ENCODE measurements around the gene APOD.
"Not testable (repeated sequence)": the region's sequence is repeated elsewhere in the genome, so short reads cannot be mapped to it uniquely, and the experiment has no call there.

The APOD gene

GRCh38 chr3:195617784-195618659 is 34.3 kb upstream of the APOD start:
- DNase-seq = not testable (repeated sequence)

GRCh38 chr3:195617134-195617533 is 33.4 kb upstream of the APOD start:
- DNase-seq = not testable (repeated sequence)

DNA sequence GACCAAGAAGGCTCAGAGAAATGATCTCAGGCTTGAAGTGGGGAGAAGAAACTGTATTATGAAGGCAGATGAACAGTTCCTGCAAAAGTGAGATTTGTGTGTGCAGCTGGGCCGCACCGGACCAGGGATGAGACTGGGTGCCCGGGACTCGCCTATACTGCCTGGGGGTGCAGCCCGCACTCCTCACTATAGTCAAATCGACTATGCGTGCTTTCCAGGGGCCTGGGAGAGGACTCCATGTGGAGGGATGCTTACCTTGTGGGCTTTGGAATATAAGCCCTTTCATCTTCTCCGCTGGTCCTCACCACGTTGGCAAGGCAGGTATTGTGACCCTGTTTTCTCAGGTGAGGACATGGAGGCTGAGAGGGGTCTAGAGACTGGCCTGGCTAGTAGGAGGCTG is 32.9 kb upstream of the APOD start:
- no peak for DNase-seq

DNA sequence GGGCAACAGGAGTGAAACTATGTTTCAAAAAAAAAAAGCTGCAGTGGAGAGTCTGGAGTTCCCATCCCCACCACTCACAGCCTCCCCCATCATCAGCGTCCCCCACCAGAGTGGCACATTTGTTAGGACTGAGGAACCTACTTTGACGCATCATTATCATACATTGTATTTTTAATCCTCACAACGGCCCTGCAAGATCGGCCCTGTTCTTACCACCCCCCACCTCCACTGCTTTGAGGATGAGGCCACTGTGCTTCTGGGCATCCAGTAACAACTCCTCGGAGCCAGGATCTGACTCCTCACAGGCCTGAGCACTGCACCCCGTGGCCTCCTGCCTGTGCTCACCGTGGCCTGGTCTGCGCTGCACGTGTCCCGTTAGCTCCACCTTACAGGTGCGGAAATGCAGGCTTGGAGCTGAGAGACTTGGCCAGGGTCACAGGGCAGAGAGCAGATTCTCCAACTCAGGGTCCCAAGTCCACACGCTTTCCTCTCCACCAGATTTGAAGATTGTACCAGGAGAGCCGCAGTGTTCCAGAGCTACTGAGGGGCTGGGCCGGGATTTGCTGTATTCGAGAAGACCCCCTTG is 32.3 kb upstream of the APOD start:
- not testable (repeated sequence) for DNase-seq

DNA sequence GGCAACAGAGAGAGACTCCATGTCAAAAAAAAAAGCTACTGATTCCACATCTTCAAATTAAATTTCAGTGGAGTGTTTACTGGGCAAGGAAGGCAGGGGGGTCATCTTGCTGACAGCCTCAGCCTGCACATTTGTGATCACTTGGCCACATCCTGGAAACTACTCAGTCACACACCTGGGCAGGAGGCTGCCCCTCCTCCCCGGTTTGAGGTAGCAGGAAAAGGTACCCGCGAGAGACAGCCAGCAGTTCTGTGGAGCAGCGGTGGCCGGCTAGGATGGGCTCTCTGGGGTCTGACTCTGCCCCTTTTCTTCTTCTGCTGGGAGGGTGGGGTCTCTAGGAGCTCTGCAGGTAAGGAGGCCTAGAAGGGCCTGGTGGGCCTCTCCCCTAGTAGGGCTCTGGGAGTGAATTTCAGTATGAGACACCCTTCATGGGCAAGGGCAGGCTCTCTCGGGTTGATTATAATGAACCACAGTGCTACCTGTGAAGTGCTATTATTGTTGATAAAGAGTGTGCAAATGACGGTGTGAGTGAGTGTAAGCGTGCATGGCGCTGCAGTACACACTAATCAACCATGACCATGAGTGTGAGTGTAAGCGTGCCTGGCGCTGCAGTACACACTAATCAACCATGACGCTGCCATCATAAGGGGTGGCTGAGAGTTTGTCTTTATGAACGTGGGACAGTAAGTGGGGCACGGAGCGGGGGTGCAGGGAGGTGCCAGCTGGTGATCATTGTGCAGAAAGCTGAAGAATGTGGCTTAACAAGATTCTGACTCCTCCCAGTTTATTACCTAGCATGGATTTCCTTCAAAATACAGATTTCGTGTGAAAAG is 31.1 kb upstream of the APOD start:
- not testable (repeated sequence) for DNase-seq

DNA sequence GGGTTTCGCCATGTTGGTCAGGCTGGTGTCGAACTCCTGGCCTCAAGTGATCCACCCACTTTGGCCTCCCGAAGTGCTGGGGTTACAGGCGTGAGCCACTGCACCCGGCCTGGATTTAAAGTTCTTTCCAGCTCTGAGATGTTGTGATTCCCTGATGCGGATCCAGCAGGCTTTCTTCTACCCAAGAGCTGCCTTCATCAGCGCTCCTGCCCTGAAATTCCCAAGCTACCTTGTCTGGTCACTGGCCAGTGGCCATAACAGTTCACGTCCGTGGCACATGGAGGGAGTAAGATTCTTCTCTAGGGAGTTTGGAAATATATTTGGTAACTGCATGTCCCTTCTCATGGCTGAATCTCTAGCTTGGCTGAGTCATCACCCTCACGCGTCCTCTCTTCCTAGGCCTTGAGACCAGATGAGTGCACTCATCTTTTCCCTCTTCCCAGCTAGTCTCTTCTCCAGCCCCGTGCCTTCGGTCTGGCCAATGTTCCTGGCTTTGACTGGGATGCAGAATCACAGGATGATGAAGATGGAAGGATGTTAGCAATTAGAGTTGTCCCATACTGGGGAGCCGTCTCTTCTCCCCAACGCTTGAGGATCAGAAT is 29.8 kb upstream of the APOD start:
- DNase-seq = no peak

- DNase-seq = no peak
Observed at GRCh38 chr3:195612075-195612800, 28.5 kb upstream of the APOD start.

DNA sequence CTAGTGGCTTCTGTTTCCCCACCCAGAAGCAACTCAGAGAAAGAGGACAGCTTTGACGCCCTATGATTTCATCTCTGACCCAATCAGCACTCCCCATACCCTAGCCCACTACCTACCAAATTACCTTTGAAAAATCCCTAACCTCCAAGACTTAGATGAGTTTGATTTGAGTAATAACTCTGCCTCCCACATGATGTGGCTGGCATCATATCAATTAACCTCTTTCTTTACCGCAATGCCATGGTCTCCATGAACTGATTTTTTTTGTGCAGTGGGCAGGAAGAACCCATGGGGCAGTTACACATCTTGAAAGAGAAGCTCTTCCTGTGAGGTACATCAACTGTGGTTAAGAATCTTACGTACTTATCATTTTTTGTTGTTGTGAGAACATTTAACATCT is 25.5 kb upstream of the APOD start:
- no peak for DNase-seq

DNA sequence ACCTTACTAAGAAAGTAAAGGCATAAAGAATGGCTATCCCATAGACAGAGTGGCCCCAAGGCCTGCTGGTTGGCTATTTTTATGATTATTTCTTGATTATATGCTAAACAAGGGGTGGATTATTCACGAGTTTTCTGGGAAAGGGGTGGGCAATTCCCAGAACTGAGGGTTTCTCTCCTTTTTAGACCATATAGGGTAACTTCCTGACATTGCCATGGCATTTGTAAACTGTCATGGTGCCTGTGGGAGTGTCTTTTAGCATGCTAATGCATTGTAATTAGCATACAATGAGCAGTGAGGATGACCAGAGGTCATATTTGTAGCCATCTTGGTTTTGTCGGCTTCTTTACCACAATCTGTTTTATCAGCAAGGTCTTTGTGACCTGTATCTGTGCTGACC is 18.0 kb upstream of the APOD start:
- DNase-seq = not testable (repeated sequence)

- DNase-seq = no peak
Observed at GRCh38 chr3:195601382-195601781, 17.6 kb upstream of the APOD start.

GRCh38 chr3:195599926-195600325 is 16.2 kb upstream of the APOD start:
- not testable (repeated sequence) for DNase-seq

- DNase-seq = not testable (repeated sequence)
Observed at GRCh38 chr3:195599516-195599915, 15.8 kb upstream of the APOD start.

GRCh38 chr3:195597848-195598247 is 14.1 kb upstream of the APOD start:
- DNase-seq = no peak

GRCh38 chr3:195597229-195597628 is 13.5 kb upstream of the APOD start:
- no peak for DNase-seq

- no peak for DNase-seq
Observed at GRCh38 chr3:195596765-195597171, 13.0 kb upstream of the APOD start.

DNA sequence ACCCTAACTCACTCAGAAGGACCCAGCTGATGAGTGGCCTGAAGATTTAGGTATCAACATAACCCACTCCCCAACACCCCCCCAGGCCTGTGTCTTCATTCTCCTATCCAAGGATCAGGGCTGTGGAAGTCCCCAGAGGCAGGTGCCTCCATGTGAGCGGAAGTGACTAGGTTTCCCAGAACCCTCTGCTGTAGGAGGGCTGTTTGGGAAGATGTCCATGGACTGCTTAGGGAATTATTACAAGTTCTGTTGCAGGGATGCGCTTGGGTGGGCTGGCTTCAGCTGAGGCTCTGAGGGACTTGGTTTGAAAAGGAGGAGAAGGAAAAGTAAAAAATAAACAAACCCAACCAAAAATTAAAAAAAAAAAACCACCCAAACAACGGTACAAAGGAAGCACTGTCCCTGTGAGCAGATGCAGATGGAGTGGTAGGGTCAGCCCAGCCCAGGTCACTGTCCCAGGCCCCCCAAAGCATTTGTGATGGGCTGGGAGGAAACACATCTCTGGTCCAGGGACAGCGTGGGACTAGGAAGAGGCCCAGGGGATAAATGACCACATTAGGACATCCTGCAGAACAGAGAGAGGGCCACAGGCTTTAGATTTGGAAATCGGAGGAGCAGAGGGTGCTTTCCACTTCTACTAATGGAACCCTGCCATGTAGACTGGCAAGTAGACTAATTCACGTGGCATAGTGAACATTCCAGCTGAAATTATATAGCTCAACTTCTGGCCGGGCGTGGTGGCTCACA is 12.2 kb upstream of the APOD start:
- no peak for DNase-seq

GRCh38 chr3:195591852-195592251 is 8.1 kb upstream of the APOD start:
- no peak for DNase-seq

GRCh38 chr3:195591220-195591619 is 7.5 kb upstream of the APOD start:
- DNase-seq = no peak

DNA sequence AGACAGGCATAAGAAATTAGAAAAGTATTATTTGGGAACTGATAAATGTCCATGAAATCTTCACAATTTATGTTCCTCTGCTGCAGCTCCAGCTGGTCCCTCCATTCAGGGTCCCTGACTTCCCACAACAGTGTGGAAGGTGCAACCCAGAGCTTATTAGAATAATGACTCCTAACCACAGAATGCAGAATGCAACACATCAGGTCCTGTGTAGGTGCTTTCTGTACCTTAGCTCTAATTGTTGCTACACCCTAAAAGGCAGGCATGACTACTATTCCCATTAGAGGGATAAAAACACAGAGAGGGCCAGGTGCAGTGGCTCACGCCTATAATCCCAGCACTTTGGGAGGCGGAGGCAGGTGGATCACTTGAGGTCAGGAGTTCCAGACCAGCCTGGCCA is 6.6 kb upstream of the APOD start:
- DNase-seq = not testable (repeated sequence)

GRCh38 chr3:195589796-195590195 is 6.1 kb upstream of the APOD start:
- DNase-seq = not testable (repeated sequence)

DNA sequence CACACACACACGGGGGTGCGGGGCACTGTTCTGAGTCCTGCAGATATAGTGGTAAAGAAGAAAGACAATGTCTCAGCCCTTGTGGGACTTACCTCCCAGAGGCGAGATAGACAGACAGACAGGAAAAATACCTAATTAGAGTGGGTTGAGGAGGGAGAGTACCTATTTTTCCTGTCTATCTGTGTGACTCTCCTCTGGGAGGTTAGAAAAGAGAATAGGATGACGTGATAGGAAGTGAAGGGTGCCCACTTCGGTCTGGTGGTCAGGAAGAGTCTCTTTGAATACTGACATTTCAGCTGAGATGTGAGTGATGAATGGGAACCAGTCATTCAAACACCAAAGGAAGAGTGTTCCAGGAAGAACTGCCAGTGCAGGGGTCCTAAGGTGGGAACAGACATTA is 4.1 kb upstream of the APOD start:
- DNase-seq = no peak

DNA sequence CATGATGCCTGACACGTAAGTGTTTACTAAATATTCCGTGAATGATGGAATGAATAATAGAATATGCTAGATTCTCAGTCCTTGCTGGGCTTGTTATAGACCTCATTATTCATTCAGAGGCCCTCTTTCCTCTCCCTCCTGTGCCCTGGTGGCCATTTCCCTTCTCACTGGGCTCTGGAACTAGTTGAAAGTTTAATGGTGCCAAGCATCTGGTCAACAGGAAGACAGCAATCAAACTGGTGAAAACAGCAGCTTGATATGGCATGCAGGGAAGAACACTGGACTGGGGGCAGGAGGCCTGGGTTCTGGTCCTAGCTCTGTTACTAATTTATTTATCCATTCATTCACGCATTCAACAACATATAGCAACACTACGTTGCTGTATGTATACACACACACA is 3.7 kb upstream of the APOD start:
- no peak for DNase-seq
